Left lung (tissue), 10 donors: ENCODE results near the gene MTARC1. TPM values are rescaled to one million over a fixed set of nuclear protein-coding genes. Genes with fewer than 3 reads are reported as not detected.
A peak's percentile ranks its signal among the peaks of the same experiment; 100 is the strongest.

Source experiments
- ATAC-seq: fragments of 200-7000 bp; cut with Tn5 transposase; one replicate; pipeline ENCODE4 v1.9.1; 2020; ENCODE audit warnings: moderate library complexity
- DNase-seq, 4 donors: peaks; one replicate each; pipeline ENCODE4 v3.0.0-alpha.2; 2013 to 2020
- H3K27ac ChIP-seq, 2 donors: fragments of 200-600 bp; sonication (generic) in 1 of 2; one replicate each; pipeline versions ENCODE4 v1.5.0 to v1.8.0; 2020 to 2021
- H3K27me3 ChIP-seq, 2 donors: fragments of 200-600 bp; sonication (generic) in 1 of 2; one replicate each; pipeline versions ENCODE4 v1.5.0 to v1.8.0; 2020 to 2021
- H3K36me3 ChIP-seq, 2 donors: fragments of 200-600 bp; sonication (generic) in 1 of 2; one replicate each; pipeline versions ENCODE4 v1.5.0 to v1.8.0; 2020 to 2021
- H3K4me1 ChIP-seq, 2 donors: fragments of 200-600 bp; one replicate each; pipeline ENCODE4 v1.8.0; 2021
- H3K4me3 ChIP-seq, 2 donors: fragments of 200-600 bp; sonication (generic) in 1 of 2; one replicate each; pipeline versions ENCODE4 v1.5.0 to v1.8.0; 2020 to 2021; ENCODE audit warnings: mild to moderate bottlenecking in 1 of 2
- H3K9me3 ChIP-seq, 2 donors: fragments of 200-600 bp; sonication (generic) in 1 of 2; one replicate each; pipeline versions ENCODE4 v1.5.0 to v1.8.0; 2020 to 2021
- CTCF ChIP-seq, 2 donors: fragments of 200-600 bp; sonication (generic) in 1 of 2; IDR thresholded peaks; one replicate each; pipeline versions ENCODE4 v1.5.0 to v1.8.0; 2021; ENCODE audit warnings: antibody characterized with exemption in 2 of 2
- intact Hi-C, 2 donors: fragments of 100-400 bp; cut with DNase I; formaldehyde crosslinking; loops; one replicate each; pipeline versions ENCODE4 v1.11.2 to v1.14.2; 2022
- polyA plus RNA-seq, 6 donors: library from polyadenylated mRNA; unstranded; fragments of 120-200 nt; gene quantifications; one replicate each; pipeline ENCODE4 v1.2.1, GENCODE V29; 2013; ENCODE audit not compliant: insufficient read length in 6 of 6
- total RNA-seq, 2 donors: library from RNA; stranded (reverse); fragmentation: NEBNext Ultra II Directional; extraction: Animal tissue kit (Norgen Biotek cat#: 25700); gene quantifications; one replicate each; pipeline ENCODE4 v1.2.1, GENCODE V29; 2021
- donor health status: DM: no; HTN: yes; CAD: no.
- donor health status: DM: no; HTN: no; CAD: no.

MTARC1 gene
- total and polyA plus RNA-seq, 8 donors, result 20.5 to 38.6 (median 23.8) TPM

GRCh38 chr1:220769205-220769604, 17.5 kb upstream of the MTARC1 start:
- peaks cover 12 to 20% of the 10 kb centered on the region in 2 donors for H3K4me1 ChIP-seq
- no peaks in the 10 kb centered on the region for H3K27me3 ChIP-seq
- H3K9me3 ChIP-seq, result no peaks in the 10 kb centered on the region
- H3K27ac ChIP-seq, result no peak overlapping the region
- TF ChIP-seq CTCF (IDR thresholded peaks at IDR 0.05), result no peak
- ATAC-seq (no peak), DNase-seq (no peak)
- no peak overlapping the region for H3K4me3 ChIP-seq
- H3K36me3 ChIP-seq, result peaks cover 0 to 18% of the 10 kb centered on the region in 2 donors
- intact Hi-C loops, result no loop called here

GRCh38 chr1:220770245-220770913, 16.3 kb upstream of the MTARC1 start:
- no peak for TF ChIP-seq CTCF (IDR thresholded peaks at IDR 0.05)
- peaks cover 0 to 22% of the 10 kb centered on the region in 2 donors for H3K36me3 ChIP-seq
- ATAC-seq (no peak), DNase-seq (no peak)
- intact Hi-C loops, result loop anchor here in 1 of 2 donors (10.0 kb wide), 1 partner anchor 86 kb away; no protein-coding TSS in a partner anchor
- no peak overlapping the region for H3K27ac ChIP-seq
- H3K27me3 ChIP-seq, result no peaks in the 10 kb centered on the region
- H3K9me3 ChIP-seq, result no peaks in the 10 kb centered on the region
- peaks cover 12 to 20% of the 10 kb centered on the region in 2 donors for H3K4me1 ChIP-seq
- no peak overlapping the region for H3K4me3 ChIP-seq

- DNase-seq, result no peak
- Histone ChIP-seq H3K27ac (no peak overlapping the region), H3K9me3 (no peaks in the 10 kb centered on the region), H3K27me3 (no peaks in the 10 kb centered on the region), H3K4me1 (peaks cover 2 to 31% of the 10 kb centered on the region in 2 donors), H3K36me3 (peaks cover 0 to 22% of the 10 kb centered on the region in 2 donors), H3K4me3 (no peak overlapping the region)
- intact Hi-C loops, result loop anchor here in 1 of 2 donors (10.0 kb wide), 1 partner anchor 88 kb away; no protein-coding TSS in a partner anchor
- TF ChIP-seq CTCF (IDR thresholded peaks at IDR 0.05), result no peak
- no peak for ATAC-seq
Measured at GRCh38 chr1:220772846-220773245, 13.9 kb upstream of the MTARC1 start.

GRCh38 chr1:220775240-220775853, 11.4 kb upstream of the MTARC1 start:
- peaks cover 0 to 19% of the 10 kb centered on the region in 2 donors for H3K36me3 ChIP-seq
- H3K27ac ChIP-seq, result no peak overlapping the region
- H3K4me3 ChIP-seq, result no peak overlapping the region
- intact Hi-C loops, result loop anchor here in 1 of 2 donors (10.0 kb wide), 1 partner anchor 91 kb away; no protein-coding TSS in a partner anchor
- H3K9me3 ChIP-seq, result no peaks in the 10 kb centered on the region
- H3K4me1 ChIP-seq, result peaks cover 0 to 18% of the 10 kb centered on the region in 2 donors
- no peaks in the 10 kb centered on the region for H3K27me3 ChIP-seq
- ATAC-seq (peak; percentile 35), DNase-seq (no peak)
- TF ChIP-seq CTCF (IDR thresholded peaks at IDR 0.05), result peak; percentile 82

- Histone ChIP-seq H3K36me3 (peaks cover 0 to 12% of the 10 kb centered on the region in 2 donors), H3K9me3 (no peaks in the 10 kb centered on the region), H3K4me3 (no peak overlapping the region), H3K27me3 (no peaks in the 10 kb centered on the region), H3K4me1 (peaks cover 0 to 18% of the 10 kb centered on the region in 2 donors), H3K27ac (no peak overlapping the region)
- intact Hi-C loops, result loop anchor here in 1 of 2 donors (10.0 kb wide), 1 partner anchor 91 kb away; no protein-coding TSS in a partner anchor
- no peak for ATAC-seq
- DNase-seq, result no peak
- no peak for TF ChIP-seq CTCF (IDR thresholded peaks at IDR 0.05)
Measured at GRCh38 chr1:220776254-220776653, 10.5 kb upstream of the MTARC1 start.
